ENCODE data around the gene TMC8.
"Not testable (repeated sequence)": the region's sequence is repeated elsewhere in the genome, so short reads cannot be mapped to it uniquely, and the experiment has no call there.

Gene TMC8, protein sequence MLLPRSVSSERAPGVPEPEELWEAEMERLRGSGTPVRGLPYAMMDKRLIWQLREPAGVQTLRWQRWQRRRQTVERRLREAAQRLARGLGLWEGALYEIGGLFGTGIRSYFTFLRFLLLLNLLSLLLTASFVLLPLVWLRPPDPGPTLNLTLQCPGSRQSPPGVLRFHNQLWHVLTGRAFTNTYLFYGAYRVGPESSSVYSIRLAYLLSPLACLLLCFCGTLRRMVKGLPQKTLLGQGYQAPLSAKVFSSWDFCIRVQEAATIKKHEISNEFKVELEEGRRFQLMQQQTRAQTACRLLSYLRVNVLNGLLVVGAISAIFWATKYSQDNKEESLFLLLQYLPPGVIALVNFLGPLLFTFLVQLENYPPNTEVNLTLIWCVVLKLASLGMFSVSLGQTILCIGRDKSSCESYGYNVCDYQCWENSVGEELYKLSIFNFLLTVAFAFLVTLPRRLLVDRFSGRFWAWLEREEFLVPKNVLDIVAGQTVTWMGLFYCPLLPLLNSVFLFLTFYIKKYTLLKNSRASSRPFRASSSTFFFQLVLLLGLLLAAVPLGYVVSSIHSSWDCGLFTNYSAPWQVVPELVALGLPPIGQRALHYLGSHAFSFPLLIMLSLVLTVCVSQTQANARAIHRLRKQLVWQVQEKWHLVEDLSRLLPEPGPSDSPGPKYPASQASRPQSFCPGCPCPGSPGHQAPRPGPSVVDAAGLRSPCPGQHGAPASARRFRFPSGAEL

DNA sequence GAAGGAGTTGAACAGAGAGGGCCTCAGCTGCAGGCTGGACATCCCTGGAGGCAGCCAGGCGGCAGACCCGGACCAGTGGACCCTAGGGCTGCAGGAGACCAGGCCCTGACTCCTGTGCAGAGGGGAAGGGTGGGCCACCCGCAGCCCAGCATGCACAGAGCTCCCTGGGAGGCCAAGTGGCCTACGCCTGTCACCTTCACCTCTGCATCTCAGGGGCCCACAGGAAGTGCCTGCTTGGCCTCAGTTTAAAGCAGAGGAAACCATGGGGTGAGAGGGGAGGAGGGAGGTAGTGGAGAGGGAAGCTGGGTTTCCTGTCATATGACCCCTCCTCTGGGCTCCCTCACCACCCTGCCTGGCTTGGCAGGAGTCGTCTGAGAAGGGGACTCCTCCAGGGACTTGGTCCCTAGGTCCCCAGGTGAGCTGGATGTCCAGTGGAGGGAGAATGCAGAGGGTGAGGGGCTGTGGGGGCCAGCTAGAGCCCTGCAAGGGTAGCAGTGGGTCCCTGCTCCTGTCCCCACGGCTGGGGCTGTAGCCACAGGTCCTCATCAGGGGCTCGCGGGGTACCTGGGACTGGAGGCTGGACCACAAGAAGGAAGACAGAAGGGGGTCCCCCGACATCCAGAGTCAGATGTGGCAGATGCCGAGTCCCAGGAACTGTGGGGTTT lies at the start of gene TMC8:
TMC8 (plus strand) TSS at position 335 of the 665 bp plus-strand sequence. CDS start 818 bp downstream, outside the sequence.
- DNase-seq, result no peak

DNA sequence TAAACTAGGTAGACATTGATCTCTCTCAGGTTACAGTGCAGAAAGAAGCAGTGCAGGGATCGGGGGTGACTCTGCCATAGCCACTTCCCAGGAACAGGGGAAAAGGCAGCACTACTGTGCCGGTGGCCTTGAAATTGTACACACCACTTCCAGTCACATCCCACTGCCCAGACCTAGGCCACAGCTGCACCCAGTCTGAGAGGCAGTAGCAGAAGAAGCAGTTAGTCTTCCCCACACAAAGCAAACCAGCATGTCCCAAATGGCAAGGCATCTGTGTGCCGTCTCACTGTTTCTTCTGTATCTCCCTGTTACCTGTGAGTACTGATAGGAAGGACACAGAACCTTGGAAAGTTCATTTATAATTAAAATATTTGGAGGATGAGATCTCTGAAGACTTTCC lies 49.0 kb upstream of the TMC8 start:
- no peak for DNase-seq

DNA sequence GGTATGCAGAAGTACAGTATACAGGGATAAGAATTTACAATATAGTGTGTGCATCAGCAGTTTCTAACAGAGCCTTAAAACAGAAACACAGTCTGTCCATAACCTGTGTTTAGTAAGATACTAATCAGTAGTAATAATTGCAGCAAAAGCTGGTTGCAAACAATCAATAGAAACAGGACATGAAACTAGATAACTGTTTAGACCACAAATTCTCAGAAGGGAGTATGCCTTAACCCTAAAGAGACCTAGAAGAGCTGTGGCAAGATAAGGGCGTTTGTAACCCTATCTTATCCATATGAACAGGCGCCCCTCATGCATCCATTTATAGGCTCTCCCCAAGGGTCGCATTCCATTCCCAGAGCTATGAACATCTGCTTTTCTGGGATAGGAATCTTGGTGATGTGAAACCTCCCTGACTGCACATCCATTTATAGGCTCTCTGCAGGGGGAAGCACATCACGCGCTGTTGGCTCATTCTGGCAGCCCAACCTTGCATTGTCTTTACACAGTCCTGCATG lies 48.2 kb upstream of the TMC8 start:
- DNase-seq, result not testable (repeated sequence)

DNA sequence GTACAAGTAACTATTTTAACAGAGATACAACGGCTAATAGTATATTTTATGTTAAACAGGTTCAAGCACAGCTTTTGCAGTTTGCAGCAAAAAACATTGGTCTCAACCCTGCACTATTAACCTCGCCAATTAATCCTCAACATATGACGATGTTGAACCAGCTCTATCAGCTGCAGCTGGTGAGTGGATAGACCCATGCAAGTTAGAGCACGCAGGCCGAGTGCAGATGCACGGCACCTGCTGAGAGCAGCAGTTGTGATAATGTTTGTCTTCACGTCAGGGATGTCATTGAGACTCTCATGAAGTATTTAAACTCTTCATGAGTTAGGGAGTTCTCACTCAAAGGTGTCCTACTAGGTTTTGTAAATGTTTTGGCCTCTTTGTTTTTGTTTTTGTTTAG lies 47.6 kb upstream of the TMC8 start:
- DNase-seq, result no peak

DNA sequence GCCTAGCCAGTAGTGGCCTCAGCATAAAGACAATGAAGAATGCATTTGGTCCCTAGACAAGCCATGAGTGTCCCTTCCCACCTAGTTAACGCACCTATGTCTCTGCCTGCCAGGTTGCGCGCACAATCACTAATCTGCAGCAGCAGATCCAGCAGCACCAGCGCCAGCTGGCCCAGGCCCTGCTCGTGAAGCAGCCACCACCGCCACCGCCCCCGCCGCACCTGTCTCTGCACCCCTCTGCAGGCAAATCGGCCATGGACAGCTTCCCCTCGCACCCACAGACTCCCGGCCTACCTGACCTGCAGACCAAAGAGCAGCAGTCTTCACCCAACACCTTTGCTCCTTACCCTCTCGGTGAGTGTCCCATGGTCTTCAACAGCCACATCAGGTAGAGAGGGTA lies 43.8 kb upstream of the TMC8 start:
- no peak for DNase-seq

DNA sequence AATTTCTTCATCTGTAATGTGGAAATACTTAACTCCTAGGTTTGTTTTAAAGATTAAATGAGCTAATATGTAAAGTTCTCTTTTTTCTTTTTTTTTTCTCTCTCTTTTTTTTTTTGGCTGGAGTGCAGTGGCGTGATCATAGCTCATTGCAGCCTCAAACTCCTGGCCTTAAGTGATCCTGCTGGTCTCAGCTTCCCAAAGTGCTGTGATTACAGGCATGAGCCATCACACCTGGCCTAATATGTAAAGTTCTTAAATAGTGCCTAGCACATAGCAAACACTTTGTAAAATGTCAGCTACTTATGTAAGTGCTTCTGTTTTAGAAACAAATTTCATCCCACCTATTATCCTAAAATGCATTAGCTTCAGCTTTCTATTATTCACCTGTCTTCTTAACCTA lies 42.0 kb upstream of the TMC8 start:
- no peak for DNase-seq

DNA sequence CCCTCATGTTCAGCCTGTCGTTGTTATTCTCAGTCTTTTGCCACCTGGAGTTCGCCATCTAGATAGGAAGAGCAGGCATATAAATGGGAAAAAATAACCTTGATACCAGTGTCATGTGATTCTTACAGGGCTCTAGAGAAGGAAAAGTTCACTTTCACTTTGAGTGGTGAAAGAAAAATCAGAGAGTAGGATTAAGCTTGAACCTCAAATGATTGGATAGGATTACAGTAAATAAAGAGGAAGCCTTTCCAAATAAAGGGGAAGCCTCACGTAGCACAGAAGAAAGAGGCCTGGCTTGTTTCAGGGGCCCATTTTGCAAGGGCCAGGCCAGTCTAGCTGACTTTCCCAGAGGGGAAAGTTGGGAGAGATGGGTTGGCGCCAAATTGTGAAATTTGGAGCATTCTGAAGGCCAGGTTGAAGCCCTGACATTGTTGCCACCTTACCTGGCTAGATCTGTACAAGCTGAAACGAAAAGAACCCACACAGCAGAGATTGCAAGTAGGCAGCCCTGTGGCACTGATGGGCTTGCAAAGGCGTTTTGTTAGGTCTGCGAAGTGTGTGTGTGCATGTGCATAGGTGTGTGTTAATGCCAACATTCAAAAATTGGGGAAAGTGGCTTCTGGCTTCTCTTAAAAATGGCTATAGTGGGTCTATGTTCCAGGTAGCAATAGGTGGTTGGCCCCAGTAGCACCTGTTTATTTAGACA lies 40.8 kb upstream of the TMC8 start:
- DNase-seq, result no peak

DNA sequence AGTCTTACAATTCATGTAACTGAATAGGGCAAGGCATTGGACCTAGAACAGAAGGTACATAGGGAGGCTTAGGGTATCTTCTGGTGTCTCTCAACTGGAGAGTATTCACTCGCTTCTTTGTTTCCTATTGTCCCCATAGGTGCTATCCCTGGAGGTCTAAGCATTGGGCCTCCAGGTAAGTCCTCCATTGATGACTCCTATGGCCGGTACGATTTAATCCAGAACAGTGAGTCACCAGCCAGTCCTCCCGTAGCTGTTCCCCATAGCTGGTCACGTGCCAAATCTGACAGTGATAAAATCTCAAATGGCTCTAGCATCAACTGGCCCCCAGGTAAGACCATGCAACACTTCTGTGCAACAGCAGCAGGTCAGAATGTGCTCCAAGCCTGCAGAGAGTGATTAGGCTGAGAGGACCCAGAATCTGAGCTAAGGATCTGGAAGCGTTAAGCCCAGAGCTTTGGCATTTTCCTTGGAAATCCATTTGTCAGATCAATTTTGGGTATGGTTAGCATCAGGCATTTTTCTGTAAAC lies 37.7 kb upstream of the TMC8 start:
- no peak for DNase-seq

DNA sequence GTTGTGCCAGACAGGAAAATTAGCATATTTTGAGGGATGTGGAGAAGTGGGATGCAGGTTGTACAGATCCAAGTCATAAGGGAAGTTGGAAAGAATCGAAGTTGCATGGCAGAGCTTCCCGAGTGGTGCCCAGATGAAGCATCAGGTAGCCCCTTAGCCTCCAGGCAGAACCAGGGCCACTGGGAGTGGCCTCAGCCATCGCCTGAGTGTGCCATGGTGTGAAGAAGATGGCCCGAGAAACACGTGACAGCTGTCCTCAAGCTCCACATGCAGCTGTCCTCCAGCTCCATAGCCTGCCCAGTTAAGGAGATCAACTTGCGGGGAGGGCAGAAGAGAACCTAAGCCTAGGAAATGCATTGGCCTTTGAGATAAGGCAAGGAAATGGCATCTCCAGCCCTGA lies 35.5 kb upstream of the TMC8 start:
- DNase-seq, result no peak

DNA sequence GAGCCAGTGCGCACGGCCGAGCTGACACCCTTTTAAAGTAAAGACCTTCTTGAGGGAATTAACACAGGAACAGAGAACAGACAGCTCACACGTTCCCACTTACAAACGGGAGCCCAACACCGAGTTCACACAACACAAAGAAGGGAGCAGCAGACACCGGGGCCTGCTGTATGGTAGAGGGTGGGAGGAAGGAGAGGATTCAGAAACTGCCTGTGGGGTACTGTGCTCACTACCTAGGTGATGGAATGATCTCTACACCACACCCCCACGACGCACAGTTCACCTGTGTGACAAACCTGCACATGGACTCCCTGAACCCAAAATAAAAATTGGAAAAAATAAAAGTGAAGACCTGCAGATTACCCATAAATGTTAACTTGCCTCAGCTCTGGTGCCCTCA lies 34.5 kb upstream of the TMC8 start:
- no peak for DNase-seq

DNA sequence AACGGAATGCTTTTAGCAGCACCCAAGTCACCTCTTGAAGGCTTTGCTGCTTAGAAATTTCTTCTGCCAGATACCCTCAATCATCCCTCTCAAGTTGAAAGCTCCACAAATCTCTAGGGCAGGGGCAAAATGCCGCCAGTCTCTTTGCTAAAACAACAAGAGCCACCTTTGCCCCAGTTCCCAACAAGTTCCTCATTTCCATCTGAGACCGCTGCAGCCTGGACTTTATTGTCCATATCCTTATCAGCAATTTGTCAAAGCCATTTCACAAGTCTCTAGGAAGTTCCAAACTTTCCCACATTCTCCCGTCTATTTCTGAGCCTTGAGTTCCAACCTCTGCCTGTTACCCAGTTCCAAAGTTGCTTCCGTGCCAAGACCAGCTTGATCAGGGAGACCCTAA lies 29.5 kb upstream of the TMC8 start:
- DNase-seq, result no peak

DNA sequence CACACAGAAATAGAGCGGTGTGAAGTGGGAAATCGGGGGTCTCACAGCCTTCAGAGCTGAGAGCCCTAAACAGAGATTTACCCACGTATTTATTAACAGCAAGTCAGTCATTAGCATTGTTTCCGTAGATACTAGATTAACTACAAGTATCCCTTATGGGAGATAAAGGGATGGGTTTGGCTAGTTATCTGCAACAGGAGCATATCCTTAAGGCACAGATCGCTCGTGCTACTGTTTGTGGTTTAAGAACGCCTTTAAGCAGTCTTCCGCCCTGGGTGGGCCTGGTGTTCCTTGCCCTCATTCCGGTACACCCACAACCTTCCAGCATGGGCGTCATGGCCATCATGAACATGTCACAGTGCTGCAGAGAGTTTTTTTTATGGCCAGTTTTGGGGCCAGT lies 29.0 kb upstream of the TMC8 start:
- DNase-seq, result no peak

DNA sequence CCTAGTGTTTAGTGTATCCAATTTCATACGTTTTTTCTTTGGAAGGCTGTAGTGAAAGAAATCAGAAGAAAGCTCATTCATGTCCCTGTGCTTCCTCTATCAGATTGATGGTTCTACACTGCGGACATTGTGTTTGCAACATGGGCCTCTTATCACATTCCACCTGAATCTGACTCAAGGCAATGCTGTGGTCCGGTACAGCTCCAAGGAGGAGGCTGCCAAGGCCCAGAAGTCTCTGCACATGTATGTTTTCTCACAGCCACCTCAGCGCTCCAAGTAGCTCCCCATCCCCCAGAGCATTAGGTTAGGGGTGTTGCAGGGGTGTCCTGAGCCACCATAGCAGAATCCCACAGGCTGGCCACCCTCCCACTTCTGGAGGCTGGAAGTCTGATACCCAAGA lies 27.3 kb upstream of the TMC8 start:
- no peak for DNase-seq

DNA sequence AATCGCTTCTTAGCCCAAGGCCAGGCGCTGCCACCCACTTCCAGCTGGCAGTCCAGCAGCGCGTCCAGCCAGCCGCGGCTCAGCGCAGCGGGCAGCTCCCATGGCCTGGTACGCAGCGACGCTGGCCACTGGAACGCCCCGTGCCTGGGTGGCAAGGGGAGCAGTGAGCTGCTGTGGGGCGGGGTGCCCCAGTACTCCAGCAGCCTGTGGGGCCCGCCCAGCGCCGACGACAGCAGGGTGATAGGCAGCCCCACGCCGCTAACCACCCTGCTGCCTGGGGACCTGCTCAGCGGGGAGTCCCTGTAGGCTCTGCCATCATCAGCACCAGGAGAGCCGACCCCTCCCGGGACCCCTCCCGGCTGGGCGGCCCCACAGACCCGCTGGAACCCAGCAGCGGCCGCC lies 26.0 kb upstream of the TMC8 start:
- DNase-seq, result no peak

DNA sequence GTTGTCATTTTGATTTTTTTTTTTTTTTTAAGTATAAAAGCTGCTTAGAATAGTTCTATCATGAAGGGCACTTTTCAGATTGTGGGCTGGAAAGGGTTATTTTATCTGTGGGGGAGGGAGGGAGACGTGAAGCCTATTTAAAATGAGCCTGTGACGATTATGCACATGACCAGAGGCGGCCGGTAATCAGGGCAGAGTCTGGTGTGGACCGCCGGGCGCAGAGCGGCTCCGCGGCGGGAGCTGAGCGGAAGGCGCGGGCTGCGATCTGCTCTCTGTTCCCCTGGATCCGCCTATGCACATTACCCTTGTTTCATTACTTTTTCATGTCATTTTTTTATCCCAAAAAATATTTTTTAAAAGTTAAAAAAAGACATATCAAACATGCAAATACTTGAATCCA lies 25.5 kb upstream of the TMC8 start:
- no peak for DNase-seq

DNA sequence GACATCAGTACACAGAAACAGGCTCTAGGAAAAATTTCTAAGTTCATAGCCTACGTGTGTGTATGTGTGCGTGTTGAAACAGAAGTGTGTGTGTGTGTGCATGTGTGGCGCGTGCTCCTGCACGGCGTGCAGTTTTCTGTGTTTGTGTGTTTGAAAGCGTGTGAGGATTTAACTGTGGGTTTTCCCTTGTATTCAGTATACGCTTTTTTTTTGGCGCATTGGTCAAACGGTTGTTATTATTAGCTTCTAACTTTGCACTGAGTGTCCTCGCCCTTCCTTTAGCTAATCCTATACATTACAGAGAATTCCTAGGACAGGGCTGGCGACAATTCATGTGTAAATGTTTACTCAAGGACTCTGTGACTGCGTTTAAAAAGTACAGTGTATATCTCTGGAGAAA lies 25.0 kb upstream of the TMC8 start:
- DNase-seq, result no peak

DNA sequence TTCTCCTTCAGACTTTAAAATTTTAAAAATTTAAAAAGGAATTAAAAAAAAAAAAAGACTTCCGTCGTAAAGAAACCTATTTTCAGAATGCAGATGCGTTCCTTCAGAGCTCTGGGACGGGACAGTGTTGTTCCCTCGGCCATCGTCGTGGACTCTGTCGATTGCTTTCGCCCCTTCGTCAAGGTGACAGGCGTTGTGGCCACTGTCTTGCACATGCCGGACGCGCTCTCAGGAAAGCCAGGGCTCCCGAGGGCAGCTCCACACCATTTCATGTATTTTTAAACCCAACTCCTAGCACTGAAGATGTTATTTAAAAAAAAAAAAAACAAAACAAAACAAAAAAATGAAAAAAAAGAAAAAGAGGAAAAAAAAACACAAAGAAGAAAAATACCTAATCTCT lies 24.4 kb upstream of the TMC8 start:
- no peak for DNase-seq

DNA sequence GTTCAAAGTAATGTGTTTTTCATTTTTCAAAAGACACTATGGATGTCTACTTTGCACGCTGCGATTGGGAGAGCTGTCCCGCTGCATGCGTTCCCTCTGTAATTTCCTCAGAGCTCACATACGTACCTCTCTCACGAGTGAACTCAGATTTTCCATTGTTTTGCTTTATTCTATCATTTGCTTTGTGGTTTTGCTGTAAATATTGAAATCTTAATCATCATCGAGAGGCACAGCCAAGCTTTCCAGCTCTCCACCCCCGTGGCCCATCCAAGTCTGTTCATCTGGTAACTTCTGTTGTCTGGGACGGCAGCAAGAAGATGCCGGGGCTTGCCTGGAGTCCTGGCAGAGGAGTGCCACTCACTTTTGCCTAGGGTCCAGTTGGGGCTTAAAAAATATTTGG lies 23.1 kb upstream of the TMC8 start:
- DNase-seq, result no peak

DNA sequence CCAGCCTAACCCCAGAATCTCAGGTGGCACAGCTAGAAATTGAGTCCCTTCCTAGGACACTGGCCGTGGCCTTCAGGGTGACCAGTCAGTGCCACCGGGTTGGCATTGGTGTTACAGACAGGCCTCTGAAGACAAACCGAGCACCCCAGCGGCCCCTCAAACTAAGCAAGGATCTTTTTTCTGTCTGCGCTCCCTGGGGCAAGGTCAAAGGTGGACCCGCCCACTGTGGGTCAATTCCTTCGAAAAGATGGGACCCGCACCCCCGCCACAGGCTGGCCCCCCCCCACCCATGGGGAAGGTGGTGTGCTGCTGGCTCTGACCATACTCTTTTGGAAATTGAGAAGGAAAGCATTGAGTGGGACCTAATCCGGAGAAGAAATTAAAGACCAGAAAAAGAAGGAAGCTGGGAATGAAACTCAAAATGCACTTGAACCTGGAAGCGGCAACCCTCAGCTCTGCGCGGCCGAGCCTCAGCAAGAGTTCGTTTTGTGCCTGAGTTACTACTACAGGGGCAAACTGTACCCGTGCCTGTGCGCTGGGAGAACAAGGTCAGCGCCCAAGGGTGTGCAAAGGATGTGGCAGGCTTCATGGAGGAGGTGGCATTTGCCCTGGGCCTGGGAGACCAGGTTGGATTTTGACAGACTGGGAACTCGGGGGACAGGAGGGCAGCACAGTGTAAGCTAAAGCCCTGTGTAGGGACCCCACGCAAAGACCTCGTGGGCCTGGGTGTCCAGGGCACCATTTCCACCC lies 22.4 kb upstream of the TMC8 start:
- DNase-seq, result no peak

DNA sequence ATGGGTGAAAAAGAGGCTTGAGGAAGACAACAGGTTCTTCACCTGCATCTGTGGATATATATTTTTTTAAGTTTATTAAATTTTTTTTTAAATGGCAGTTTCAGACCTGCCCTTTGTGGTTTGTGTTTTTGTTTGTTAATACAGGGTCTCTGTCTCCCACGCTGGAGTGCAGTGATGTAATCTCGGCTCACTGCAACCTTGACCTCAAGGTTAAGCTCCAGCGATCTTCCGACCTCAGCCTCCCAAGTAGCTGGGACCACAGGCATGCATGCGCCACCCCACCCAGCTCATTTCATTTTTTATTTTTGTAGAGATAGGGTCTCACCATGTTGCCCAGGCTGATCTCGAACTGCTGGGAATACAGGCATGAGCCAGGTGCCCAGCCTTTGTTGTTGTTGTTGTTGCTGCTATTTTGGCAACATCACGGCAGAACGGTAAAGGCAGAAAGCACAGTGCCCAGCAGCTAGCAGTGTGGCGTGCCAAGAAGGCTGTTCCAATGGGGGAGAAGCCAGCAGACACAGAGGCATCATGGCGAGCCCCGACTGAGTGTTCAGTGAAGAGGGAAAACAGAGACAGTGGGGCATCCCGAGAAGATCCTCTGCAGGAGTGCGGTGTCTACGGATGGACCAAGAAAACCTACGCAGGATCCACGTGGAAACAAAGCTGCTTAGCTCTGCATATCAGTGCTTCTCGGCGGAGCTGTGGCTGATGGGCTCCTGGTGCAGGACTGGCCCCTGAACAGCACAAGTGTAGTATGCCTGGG lies 21.7 kb upstream of the TMC8 start:
- DNase-seq, result no peak

DNA sequence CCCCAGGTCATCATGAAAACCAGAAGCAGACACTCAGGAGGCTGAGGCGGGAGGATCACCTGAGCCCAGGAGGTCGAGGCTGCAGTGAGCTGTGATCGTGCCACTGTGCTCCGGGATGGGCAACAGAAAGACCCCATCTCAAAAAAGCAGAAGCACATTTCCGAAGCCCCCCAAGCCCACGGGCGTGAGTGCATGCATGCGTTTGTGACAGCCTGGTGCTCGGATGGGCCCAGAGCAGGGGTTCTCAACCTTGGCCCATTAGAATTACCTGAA lies 21.1 kb upstream of the TMC8 start:
- no peak for DNase-seq
